Left colon (tissue), 2 donors: ENCODE results near the gene GPI. TPM values are rescaled to one million over a fixed set of nuclear protein-coding genes. Genes with fewer than 3 reads are reported as not detected.
A peak's percentile ranks its signal among the peaks of the same experiment; 100 is the strongest.
"Not testable (repeated sequence)": the region's sequence is repeated elsewhere in the genome, so short reads cannot be mapped to it uniquely, and the experiment has no call there.

Source experiments
- ATAC-seq: fragments of 200-7000 bp; cut with Tn5 transposase; one replicate; pipeline ENCODE4 v1.9.1; 2020; ENCODE audit warnings: mild to moderate bottlenecking, moderate library complexity
- DNase-seq, 2 donors: peaks; one replicate each; pipeline ENCODE4 v3.0.0-alpha.2; 2020
- intact Hi-C, 2 donors: fragments of 100-400 bp; cut with DNase I in 1 of 2; cut with micrococcal nuclease in 1 of 2; formaldehyde crosslinking; loops; one replicate each; pipeline versions ENCODE4 v1.11.2 to v1.14.0; 2022; cut with DNase I, micrococcal nuclease
- total RNA-seq, 2 donors: library from RNA; stranded (reverse); fragmentation: NEBNext Ultra II Directional; extraction: Animal tissue kit (Norgen Biotek cat#: 25700); gene quantifications; one replicate each; pipeline ENCODE4 v1.2.1, GENCODE V29; 2021
- donor health status: DM: no; HTN: no; CAD: no.
- donor health status: DM: yes; HTN: yes; CAD: no.

The GPI gene
- total RNA-seq, 2 donors from 2014 or later, result 265 to 364 TPM

DNA sequence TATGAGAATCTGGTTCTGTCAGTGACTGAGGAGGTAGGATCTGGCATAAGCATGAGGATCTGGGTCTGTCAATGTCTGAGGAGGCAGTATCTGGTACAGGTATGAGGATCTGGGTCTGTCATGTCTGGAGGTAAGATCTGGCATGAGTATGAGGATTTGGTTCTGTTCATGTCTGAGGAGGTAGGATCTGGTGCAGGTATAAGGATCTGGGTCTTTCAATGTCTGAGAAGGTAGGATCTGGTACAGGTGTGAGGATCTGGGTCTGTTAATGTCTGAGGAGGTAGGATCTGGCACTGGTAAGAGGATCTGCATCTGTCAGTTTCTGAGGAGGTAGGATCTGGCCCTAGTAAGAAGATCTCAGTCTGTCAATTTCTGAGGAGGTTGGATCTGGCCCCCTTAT lies 26.8 kb downstream of the GPI start:
- no peak for DNase-seq
- intact Hi-C loops, result no loop called here
- peak; percentile 17 for ATAC-seq

DNA sequence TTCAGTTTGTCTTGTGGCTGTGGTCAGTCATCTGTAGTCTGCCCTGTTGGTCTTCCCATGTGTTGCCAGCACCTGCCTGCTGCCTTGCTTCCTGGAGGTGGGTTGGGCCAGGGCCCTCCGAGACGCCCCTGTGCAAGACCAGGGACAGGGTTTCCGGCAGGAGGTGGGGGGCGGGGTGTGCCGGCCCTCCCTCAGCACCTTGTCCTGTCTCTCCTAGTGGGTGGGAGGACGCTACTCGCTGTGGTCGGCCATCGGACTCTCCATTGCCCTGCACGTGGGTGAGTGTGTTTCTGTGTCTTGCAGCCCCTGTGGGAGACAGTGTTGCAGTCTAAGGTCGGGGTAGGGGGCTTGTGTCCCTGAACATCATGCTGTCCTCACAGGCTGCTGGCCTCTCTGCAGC lies 28.0 kb downstream of the GPI start:
- DNase-seq (no peak), ATAC-seq (no peak)
- intact Hi-C loops, result no loop called here

DNA sequence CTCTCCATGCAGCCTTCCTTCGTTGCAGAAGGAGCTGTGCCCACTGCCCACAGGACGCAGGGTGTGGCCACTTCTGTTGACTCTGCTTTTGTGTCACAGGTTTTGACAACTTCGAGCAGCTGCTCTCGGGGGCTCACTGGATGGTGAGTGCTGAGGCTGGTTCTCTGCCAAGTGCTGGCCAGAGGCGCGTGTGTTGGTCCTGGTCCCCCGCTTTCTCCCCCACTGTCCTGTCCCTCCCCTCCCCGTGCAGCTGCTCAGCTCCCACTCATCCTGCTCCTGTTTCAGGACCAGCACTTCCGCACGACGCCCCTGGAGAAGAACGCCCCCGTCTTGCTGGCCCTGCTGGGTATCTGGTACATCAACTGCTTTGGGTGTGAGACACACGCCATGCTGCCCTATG lies 28.6 kb downstream of the GPI start:
- ATAC-seq, result no peak
- intact Hi-C loops, result no loop called here
- peak in 1 of 2 donors; percentile 14 for DNase-seq

DNA sequence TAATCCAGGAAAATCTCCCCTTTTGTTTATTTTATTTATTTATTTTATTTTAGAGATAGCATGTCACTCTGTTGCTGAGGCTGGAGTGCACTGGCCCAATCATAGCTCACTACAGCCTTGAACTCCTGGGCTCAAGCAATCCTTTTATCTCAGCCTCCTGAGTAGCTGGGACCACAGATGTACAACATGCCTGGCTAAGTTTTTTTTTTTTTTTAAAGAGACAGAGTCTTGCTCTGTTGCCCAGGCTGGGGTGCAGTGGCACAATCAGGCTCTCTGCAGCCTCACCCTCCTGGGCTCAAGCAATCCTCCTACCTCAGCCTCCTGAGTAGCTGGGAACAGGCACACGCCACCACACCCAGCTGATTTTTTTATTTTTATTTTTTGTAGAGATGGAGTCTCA lies 32.9 kb downstream of the GPI start:
- DNase-seq (no peak), ATAC-seq (no peak)
- intact Hi-C loops, result no loop called here

DNA sequence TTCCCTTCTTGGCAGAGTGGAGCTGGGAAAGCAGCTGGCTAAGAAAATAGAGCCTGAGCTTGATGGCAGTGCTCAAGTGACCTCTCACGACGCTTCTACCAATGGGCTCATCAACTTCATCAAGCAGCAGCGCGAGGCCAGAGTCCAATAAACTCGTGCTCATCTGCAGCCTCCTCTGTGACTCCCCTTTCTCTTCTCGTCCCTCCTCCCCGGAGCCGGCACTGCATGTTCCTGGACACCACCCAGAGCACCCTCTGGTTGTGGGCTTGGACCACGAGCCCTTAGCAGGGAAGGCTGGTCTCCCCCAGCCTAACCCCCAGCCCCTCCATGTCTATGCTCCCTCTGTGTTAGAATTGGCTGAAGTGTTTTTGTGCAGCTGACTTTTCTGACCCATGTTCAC lies 34.9 kb downstream of the GPI start:
- DNase-seq (no peak), ATAC-seq (no peak)
- intact Hi-C loops, result no loop called here

DNA sequence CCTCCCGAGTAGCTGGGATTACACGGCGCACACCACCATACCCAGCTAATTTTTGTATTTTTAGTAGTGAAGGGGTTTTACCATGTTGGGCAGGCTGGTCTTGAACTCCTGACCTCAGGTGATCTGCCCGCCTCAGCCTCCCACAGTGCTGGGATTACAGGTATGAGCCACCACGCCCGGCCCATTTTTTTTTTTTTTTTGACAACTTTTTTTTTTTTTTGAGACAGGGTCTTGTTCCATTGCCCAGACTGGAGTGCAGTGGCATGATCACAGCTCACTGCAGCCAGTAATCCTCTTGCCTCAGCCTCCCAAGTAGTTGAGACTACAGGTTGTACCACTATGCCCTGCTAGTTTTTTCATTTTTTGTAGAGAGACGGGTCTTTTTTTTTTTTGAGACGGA lies 35.8 kb downstream of the GPI start:
- DNase-seq, ATAC-seq, intact Hi-C loops: not testable (repeated sequence)

DNA sequence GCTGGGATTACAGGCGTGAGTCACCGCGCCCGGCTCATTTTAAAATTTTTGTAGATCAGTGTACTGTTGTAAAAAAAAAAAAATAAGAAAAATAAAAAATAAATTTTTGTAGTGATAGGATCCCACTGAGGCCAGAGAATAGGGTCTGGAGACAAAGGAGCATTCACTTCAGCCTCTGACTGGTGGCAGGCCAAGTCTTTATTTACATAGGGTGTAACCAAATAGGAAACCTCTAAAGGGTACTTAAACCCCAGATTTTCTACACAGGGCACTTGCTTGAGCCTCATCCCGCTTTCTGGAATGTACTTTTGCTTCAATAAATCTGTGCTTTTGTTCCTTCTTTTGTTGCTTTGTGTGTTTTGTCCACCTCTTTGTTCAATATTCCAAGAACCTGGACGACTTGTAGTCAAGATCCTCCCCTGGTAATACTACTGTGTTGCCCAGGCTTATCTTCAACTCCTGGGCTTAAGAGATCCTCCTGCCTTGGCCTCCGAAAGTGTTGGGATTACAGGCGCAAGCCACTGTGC lies 37.1 kb downstream of the GPI start:
- DNase-seq, result peak in 1 of 2 donors; percentile 25
- intact Hi-C loops, result no loop called here
- ATAC-seq, result peak; percentile 58

DNA sequence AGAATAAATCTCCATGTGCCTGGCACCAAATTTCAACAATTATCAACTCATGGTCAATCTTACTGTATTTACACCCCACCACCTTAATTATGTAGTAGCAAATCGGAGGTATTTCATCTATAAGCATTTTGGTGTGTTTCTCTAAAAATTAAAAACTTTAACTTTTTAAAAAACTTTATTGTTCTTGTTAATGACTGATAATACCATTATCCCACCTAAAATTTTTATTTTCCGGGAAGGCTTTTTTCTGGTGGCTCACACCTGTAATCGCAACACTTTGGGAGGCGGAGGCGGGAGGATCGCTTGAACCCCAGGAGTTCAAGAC lies 38.8 kb downstream of the GPI start:
- no peak for DNase-seq
- ATAC-seq, result no peak
- intact Hi-C loops, result no loop called here

DNA sequence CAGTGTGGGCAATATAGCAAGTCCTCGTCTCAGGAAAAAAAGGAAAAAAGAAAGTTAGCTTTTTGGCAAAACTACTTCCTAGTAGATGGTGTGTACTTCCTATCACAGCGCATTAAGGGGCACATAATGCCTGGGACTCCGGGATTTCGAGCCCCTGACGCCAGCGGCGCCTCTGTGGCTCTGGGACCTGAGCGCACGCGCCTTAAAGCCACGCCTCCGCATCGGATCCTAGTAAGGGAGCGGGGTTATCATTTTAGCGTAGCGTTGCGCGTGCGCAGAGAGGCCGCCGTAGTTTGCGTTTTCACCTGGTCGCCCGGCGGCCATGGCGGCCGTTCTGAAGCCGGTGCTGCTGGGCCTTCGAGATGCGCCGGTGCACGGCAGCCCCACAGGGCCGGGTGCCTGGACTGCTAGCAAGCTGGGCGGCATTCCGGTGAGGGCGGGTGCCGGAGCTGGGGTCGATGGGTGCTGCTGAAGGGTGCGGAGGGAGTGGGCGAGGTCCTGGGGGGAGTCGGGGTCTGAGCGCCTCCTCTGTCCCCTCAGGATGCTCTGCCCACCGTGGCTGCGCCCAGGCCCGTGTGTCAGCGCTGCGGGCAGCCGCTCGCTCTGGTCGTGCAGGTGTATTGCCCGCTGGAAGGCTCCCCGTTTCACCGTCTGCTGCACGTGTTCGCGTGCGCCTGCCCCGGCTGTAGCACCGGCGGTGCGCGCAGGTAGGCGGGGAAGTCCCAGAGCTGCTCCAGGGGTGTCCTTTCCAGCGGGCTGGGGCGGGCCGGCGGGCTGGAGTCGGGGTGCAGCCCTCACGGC lies 39.3 kb downstream of the GPI start, which contains the start of gene PDCD2L:
Gene PDCD2L, plus strand, starts transcription at position 291 of the 801 bp plus-strand sequence. Its CDS starts 32 bp downstream, at position 323.
- DNase-seq (peak; percentile 93 to 98), ATAC-seq (peak; percentile 91)
- intact Hi-C loops, result no loop called here

DNA sequence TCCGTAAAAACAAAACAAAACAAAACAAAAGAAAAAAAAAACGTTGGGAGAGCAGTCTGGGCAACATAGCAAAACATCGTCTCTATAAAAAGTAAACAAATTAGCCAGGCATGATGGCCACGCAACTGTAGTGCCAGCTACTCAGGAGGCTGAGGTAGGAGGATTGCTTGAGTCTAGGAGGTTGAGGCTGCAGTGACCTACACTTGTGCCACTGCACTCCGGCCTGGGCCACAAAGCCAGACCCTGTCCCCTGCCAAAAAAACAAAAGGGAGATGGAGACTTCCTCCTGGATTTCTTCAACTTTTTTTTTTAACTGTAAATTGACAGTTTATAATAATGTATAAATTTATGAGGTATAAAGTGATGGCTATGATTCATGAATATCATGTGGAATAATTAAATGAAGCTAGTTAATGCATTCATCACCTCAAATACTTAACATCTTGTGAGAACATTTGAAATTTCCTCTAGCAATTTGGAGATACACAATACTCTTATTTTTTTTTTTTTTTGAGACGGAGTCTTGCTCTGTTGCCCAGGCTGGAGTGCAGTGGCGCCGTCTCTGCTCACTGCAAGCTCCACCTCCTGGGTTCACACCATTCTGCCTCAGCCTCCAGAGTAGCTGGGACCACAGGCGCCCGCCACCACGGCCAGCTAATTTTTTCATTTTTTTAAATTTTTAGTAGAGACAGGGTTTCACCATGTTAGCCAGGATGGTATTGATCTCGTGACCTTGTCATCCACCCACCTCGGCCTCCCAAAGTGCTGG lies 41.1 kb downstream of the GPI start:
- ATAC-seq (no peak), DNase-seq (peak in 1 of 2 donors; percentile 8)
- intact Hi-C loops, result no loop called here

DNA sequence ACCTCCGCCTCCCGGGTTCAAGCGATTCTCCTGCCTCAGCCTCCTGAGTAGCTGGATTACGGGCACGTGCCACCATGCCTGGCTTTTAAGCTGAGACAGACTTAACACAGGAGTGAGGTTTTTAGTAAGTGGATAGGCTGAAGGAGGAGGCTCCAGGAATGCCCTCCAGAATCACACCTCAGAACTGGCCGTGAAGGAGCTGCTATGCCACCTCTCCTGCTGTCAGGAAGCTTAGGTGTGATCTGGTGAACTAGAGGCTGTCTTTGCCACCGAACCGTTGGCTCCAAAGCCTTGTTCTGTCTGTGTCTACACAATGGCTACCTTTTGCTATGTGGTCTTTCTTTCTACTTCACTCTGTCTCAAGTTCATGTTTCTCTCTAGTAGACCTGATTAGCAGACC lies 43.4 kb downstream of the GPI start:
- ATAC-seq (no peak), DNase-seq (no peak)
- intact Hi-C loops, result no loop called here

DNA sequence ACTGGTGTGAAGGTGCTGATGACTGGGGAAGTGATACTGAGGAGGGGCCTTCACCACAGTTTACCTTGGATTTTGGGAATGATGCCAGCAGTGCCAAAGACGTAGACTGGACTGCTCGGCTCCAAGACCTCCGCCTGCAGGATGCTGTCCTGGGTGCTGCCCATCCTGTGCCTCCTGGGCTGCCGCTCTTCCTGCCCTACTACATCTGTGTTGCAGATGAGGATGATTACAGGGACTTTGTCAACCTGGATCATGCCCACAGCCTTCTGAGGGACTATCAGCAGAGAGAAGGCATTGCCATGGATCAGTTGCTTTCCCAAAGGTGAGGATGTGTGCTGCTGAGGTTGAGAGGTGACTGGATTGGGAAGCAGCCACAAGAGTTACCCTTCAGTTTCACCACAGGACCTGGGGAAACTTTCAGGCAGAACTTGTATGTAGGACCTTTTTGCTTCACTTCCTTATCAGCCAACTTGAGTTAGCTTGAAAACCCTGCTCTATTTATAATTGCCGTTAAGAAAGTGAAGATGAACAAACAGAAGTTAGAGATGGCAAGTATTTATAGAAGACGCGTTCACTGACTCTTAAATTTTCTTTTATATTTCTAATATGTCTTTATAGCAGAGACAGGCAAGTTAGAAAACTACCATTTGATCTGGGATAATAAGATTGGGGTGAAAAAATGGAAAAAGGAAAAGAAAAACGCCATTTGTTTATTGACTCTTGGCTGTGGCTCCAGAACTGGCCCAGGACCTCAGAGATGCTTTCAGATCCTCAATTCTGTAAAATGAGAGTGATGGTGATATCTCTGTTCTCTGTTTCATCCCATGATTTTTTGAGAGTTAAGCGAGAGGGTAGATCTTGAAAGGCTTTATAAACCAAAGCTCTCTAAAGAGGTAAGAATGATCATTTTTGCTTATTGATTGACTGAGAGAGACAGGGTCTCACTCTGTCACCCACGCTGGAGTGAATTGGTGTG lies 44.5 kb downstream of the GPI start:
- ATAC-seq (no peak), DNase-seq (peak in 1 of 2 donors; percentile 13)
- intact Hi-C loops, result no loop called here

DNA sequence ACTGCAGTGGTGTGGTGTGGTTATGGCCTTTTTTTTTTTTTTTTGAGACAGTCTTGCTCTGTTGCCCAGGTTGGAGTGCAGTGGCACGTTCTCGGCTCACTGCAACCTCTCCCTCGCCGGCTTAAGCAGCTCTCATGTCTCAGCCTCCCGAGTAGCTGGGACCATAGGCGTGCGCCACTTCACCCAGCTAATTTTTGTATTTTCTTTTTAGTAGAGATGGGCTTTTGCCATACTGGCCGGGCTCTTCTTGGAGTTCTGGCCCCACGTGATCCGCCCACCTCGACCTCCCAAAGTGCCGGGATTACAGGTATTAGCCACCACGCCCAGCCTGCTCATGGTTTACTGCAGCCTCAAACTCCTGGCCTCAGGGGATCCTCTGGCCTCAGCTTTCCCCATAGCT lies 46.2 kb downstream of the GPI start:
- intact Hi-C loops, result no loop called here
- ATAC-seq (no peak), DNase-seq (peak in 1 of 2 donors; percentile 9)

DNA sequence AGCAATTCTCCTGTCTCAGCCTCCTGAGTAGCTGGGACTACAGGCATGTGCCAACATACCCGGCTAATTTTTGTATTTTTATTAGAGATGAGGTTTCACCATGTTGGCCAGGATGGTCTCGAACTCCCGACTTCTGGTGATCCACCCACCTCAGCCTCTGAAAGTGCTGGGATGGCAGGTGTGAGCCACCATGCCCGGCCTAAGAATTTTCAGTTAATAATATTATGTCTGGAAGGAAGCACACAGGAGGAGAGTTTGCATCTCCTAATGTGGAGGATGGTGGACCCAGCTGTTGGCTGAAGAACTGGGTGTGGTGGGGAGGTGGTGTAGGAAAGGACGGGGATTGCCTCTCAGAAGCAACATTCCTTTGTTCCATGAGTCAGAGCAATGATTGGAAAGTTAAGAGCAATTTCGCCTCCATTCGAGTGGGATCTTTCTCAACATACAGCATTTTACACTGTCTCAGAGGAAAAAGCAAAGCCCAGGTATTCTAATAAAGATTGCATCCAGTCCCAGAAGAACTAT lies 51.1 kb downstream of the GPI start:
- intact Hi-C loops, result no loop called here
- no peak for DNase-seq
- ATAC-seq, result no peak

DNA sequence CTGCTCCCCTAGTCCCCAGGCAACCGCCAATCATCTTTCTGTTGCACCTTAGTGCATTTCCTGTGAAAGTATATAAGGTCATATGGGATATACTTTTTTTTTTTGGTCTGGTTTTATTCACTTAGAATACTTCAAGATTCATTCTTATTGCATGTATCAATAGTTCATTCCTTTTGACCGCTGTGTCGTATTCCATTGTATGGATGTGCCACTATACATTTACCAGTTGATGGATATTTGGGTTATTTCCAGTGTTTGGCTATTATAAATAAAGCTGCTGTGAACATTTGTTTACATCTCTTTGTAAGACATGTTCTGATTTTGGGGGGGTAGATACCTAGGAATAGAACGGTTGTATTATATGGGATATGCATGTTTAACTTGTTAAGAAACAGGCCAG lies 53.3 kb downstream of the GPI start:
- intact Hi-C loops, result no loop called here
- ATAC-seq (no peak), DNase-seq (no peak)

DNA sequence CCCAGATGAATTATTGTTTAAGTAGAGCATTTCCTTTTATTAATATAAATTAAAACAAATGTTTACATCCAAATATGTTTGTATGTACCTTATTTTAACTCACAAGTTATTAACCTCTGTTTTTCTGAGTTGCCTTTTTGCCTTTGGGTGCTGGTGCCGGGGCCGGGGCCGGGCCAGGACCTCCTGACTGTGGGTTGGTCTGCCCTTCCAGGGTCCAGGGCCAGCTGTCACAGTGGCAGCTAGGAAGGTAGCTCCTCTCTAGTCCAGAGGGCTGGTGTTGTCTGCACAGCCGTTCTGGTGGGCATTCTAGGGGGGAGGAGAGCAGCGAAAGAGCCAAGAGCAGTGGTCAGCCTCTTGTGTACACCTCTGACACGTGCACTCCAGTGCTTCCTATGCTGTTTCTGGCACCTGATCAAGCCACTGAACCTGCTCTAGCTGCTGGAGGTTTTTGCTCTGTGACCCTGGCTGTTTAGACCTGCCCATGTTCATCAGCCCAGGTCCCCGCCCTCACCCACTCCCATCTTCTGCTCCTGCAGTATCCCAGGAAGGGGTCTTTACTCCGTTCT lies 61.2 kb downstream of the GPI start:
- intact Hi-C loops, result no loop called here
- DNase-seq (no peak), ATAC-seq (no peak)

DNA sequence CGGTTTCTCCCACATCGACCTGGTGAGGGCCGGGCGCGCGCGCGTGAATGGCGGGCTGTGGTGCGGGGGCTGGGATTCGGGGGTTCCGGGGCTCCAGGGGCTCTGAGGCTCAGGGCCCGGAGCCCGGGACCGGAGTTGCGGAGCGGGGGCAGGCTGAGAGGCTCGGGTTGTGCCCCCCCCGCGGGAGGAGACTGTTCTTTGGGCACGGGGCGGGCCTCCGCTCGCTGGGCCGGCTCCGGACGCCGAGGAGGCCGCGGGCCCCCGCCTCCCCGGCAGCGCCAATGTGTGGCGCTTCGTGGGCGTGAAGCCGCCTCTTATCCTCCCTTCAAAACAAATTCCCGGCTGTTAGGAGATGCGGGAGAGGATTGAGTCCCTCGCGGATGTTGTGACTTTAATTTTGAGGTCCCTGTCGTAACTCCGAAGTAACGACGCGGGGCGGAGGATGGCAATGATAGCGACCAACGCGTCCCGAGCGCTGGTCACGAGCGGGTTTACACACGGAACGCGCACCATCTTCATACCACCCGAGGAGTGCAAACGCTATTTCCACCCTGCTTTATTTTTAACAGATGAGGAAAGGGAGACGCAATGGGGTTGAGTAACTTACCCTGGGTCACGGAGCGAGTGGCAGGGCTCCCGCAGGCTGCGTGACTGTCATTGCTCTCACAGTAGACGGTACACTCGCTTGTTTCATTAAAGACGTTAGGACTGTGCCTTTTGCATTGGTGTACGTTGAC lies 63.7 kb downstream of the GPI start:
- peak; percentile 76 for ATAC-seq
- intact Hi-C loops, result no loop called here
- DNase-seq, result peak in 1 of 2 donors; percentile 54

DNA sequence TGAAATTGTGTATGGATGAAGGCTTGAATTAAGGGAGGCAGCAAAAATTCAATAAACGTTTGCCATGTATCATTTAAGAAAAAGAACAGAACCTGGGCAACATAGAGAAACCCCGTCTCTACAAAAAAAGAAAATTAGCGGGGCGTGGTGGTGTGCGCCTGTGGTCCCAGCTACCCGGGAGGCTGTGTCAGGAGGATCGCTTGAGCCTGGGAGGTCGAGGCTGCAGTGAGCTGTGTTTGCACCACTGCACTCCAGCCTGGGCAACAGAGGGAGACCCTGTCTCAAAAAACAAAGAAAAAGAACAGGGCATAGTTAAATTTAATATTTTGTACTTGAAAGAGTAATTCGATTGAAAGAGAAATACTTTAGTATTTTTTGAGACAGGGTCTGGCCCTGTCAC lies 64.6 kb downstream of the GPI start:
- intact Hi-C loops, result no loop called here
- DNase-seq, result no peak
- no peak for ATAC-seq
